ENCODE measurements around the gene EPHA10. TPM values are rescaled to one million over a fixed set of nuclear protein-coding genes. Genes with fewer than 3 reads are reported as not detected.

Gene EPHA10
- polyA plus RNA-seq, 1 donor: not detected

DNA sequence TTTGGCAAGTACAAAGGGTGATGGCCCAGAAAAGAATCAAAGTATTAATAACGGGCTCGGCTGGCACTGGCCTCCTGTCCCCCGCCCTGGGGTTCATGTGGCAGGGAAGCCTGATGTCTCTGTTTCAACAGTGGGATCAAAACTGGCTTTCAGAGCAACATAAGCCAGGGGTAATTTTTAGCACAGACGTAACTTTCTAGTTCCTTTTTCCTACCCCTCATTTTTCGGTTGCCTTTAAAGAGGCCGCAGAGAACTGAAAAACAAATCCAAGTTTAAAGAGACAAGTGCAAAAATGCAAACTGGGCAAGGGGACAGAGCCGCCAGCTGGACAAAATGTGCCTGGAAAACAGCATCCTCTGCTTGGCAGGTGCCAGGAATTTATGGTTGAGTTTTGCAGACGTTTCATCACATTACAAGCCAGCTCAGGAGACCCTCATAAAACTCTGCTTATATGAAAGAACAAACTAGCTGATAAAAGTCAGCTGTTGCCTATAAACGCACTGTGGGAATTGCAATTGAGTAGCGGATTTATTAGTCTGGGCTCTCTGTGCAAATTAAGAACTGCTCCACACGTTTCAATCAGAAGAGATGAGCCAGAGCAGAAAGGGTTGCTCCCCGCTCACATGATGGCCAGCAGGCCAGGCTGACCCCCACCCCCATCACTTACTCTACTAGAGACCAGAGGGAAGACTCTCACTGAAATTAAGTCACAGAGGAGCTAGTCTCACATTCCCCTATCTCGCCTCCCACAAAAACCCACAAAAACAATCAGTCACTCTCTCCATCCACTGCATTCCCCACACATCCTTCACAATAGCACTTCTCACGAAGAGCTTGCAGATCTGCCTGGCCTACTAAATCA is 88.4 kb downstream of the EPHA10 start:
- peak; percentile 22 for DNase-seq (ENCODE audit: low read depth)

DNA sequence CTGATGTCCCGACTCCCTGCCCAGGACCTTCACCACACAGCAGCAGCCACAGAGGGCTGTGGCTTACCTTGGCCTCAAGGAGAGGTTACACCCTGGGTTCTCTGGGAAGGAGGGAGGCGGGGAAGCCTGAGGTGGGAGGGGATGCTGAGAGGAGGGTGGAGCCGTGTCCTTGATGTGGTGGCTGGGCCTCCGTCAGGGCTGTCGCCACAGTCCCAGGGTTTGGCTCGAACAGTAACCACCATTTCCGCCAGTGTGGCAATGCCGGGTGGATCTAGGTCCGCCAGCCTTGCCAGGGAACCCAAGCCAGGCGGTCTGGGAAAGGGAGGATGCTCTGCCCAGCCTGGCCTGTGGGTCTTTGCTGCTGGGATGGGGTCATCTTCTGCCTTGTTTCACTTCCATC is 91.0 kb downstream of the EPHA10 start:
- DNase-seq (ENCODE audit: low read depth): no peak

DNA sequence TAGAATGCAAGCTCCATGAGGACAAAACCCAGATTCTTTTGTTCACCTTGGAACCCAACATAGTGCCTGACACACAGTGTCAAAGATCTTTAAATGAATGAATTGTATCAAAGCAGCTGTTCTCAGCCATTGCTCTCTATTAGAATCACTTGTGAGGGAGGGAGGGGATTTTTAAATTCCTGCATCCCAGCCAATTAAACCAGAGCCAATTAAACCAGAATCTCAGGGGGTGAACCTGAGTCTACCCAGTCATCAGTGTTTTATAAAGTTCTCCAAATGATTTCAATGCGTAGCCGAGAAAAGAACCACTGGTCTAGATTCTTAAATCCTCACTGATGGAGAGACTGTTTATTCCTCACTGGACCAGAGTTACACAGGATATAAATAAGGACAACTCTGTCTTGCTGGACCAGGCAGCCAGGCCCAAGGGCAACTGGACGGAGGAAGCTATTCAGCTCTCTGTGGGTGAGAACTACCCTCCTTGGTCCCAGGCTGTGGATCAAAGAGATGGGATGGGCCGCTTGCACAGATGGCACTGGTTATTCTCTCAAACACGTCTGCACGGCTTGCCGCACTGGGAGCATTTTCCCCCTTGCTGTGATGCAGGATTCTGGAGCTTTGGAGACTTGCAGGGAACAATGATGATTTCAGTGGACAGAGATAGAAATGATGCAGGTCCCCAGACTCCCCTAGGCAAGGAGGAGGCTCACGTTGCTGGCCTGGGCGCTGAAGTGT is 92.6 kb downstream of the EPHA10 start:
- DNase-seq (ENCODE audit: low read depth): no peak

DNA sequence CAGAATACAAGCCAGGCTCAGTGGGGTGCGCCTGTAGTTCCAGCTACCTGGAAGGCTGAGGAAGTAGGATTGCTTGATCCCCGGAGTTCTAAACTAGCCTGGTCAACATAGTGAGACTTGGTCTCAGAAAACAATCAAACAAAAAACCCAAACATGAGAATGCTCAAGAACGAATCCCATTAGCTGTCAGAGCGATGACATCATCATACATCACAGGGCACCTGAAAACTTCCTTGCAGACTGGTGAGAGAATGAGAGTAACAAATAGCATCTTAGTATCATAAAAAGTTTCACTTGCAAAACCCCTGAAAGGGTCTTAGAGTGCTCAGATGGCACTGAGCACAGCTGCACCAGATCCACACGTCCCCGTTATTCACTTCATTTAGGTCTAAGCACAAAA is 93.7 kb downstream of the EPHA10 start:
- DNase-seq (ENCODE audit: low read depth): no peak

DNA sequence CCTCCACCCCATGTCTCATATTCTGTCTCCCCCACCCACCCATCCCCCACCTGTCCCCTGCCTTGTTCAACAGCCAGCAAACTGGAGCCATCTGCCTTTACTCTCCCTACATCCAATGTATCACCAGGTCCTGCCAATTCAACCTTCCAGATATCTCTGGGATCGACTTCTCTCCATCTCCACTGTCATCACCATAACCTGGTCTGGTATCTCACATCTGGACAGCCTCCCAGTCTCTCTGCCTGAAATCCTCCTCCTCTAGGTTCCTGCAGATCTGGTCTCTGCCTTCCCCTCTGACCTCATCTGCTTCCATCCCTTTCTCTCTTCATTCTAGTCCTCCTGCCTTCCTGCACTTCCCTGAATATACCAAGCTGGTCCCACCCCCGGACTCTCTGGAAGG is 94.8 kb downstream of the EPHA10 start:
- no peak for DNase-seq (ENCODE audit: low read depth)

DNA sequence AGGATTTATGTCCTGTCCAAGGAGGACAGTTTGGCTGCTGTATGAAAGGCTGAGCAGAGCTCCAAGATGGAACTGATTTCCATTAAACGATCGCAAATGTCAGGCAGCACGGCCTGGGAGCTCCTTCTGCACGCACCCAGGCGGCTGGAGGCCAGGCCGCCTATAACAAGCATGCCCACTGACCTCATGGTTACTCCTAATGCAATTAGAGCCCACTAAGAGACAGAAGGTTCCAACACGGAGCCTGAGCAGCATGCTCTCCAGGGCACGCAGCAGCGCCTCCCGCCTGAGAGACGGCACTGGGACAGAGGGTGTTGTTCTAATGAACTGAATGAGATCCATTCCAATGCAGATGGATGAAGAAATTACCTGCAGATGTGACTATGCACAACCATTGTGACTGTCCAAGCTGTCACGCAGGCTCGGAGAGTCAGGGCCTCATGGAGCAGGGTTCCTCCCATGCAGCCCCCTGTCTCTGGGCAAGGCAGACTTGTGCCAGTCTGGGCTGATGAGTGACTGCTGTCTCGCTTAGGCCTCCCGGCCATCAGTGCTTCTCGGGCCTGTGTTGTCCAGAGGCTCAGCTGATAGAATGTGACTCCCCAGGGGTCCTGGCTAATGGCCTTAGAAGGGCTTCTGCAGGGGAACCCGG is 97.8 kb downstream of the EPHA10 start:
- DNase-seq (ENCODE audit: low read depth): peak; percentile 16

DNA sequence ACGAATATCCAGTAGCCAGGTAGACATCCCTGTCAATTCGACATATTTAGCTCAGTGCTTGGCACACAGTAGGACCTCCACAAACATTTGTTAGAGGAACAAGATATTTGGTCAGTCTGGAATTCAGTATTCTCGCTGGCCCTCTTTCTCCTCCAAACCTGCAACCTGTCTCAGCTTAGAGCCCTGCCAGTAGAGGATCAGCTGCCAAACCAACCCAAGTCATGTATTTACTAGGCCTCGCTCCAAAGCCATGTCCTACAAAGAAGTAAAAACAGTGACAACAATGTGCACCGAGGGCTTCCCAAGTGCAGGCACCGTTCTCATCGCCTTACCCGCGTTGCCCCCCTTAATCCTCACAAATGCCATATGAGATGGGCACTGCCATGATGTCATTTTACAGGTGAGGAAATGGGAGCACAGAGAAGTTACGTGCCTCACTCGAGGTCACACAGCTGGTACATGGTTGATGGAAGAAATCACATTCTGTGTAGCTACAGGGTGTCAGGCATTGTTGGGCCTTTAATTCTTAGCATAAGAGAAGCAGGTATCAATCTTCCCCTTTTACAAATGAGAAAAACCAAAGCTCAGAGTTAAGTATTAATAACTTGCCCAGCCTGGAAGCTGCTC is 98.6 kb downstream of the EPHA10 start:
- DNase-seq (ENCODE audit: low read depth): no peak

Other genes with a start within 250 kb of the EPHA10 start
- gene SNIP1, start 210.8 kb downstream of the EPHA10 start, polyA plus RNA-seq (ENCODE audit: insufficient read length): 7.7 TPM
- gene DNALI1, start 208.2 kb downstream of the EPHA10 start, polyA plus RNA-seq (ENCODE audit: insufficient read length): 8.7 TPM
- 49.0 TPM for gene GNL2, start 169.2 kb downstream of the EPHA10 start, polyA plus RNA-seq (ENCODE audit: insufficient read length)
- 0.06 TPM for gene RSPO1, start 130.2 kb downstream of the EPHA10 start, polyA plus RNA-seq (ENCODE audit: insufficient read length)
- gene CDCA8, start 72.6 kb downstream of the EPHA10 start, polyA plus RNA-seq (ENCODE audit: insufficient read length): 7.0 TPM
- gene MANEAL, start 28.7 kb upstream of the EPHA10 start, polyA plus RNA-seq (ENCODE audit: insufficient read length): 2.9 TPM
- gene C1orf122, start 42.7 kb upstream of the EPHA10 start, polyA plus RNA-seq (ENCODE audit: insufficient read length): 43.6 TPM
- 6.3 TPM for gene YRDC, start 43.1 kb upstream of the EPHA10 start, polyA plus RNA-seq (ENCODE audit: insufficient read length)
- 5.6 TPM for gene MTF1, start 94.5 kb upstream of the EPHA10 start, polyA plus RNA-seq (ENCODE audit: insufficient read length)
- gene INPP5B, start 181.9 kb upstream of the EPHA10 start, polyA plus RNA-seq (ENCODE audit: insufficient read length): 10.5 TPM
- gene SF3A3, start 224.9 kb upstream of the EPHA10 start, polyA plus RNA-seq (ENCODE audit: insufficient read length): 60.6 TPM
- 183 TPM for gene FHL3, start 240.4 kb upstream of the EPHA10 start, polyA plus RNA-seq (ENCODE audit: insufficient read length)
- gene UTP11, start 247.6 kb upstream of the EPHA10 start, polyA plus RNA-seq (ENCODE audit: insufficient read length): 111 TPM